HCT116 (cell line): ENCODE results near the gene SPRING1. TPM values are rescaled to one million over a fixed set of nuclear protein-coding genes. Genes with fewer than 3 reads are reported as not detected.

Experiments
- ATAC-seq: fragments of 200-7000 bp; cut with Tn5 transposase; 2 replicates; pipeline ENCODE4 v1.9.1; 2020; ENCODE audit warnings: mild to moderate bottlenecking, moderate library complexity
- BruUV-seq: library from RNA; stranded (reverse); fragments of 400-500 nt; replicated peaks from 2 replicates; lab custom pipeline; 2021; lab: Mats Ljungman, UMichigan
- CTCF ChIA-PET: fragments of 300-600 bp; sonication (Branson Sonifier 250); formaldehyde crosslinking; loops from one replicate; lab custom pipeline; 2021; ENCODE audit warnings: antibody characterized with exemption; lab: Charles Lee
- POLR2A ChIA-PET: fragments of 300-600, 350-600 bp; sonication (Branson Sonifier 250); formaldehyde crosslinking; loops from one replicate; lab custom pipeline; 2021; ENCODE audit warnings: antibody characterized with exemption; lab: Charles Lee
- RAD21 ChIA-PET, 2 experiments: fragments of 300-600 bp; sonication (Branson Sonifier 250); formaldehyde crosslinking; loops; one replicate each; lab custom pipeline; 2023; ENCODE audit warnings: low total read pairs in 2 of 2; ENCODE audit not compliant: uncharacterized antibody in 2 of 2, unreplicated experiment in 2 of 2, low non-redundant PET in 1 of 2; lab: Charles Lee
- DNase-seq: peaks from one replicate; pipeline ENCODE4 v3.0.0-alpha.2; 2010; ENCODE audit warnings: low read depth, low spot score
- H2AFZ ChIP-seq: fragments of 200-600 bp; shearing (Covaris generic), sonication (generic); 2 replicates; pipeline ENCODE4 v1.6.1; 2017; ENCODE audit warnings: low read depth, mixed run types, mixed read lengths, antibody characterized with exemption, low read length; ENCODE audit not compliant: poor library complexity, severe bottlenecking
- H3K27ac ChIP-seq: 2 replicates; pipeline ENCODE4 v1.5.1; 2012; ENCODE audit warnings: low read depth, low read length
- H3K27me3 ChIP-seq: fragments of 200-600 bp; sonication (generic); 2 replicates; pipeline ENCODE4 v1.6.1; 2016; ENCODE audit warnings: mixed run types, low read length, mixed read lengths; ENCODE audit not compliant: insufficient read depth
- H3K36me3 ChIP-seq, 2 experiments: fragments of 200-500 bp in 1 of 2; fragments of 200-600 bp in 1 of 2; sonication (Bioruptor generic) in 1 of 2; sonication (generic) in 1 of 2; 2 replicates each; pipeline versions ENCODE4 v1.5.1 to v1.6.1; 2014 to 2016; ENCODE audit warnings: low read length in 2 of 2, inconsistent platforms in 1 of 2, mixed read lengths in 1 of 2, mixed run types in 1 of 2; ENCODE audit not compliant: insufficient read depth in 2 of 2, control insufficient read depth in 1 of 2
- H3K4me1 ChIP-seq, 2 experiments: fragments of 200-600 bp in 1 of 2; sonication (generic) in 1 of 2; 2 replicates each; pipeline versions ENCODE4 v1.5.1 to v1.6.1; 2012 to 2017; ENCODE audit warnings: low read length in 2 of 2, inconsistent platforms in 1 of 2, mild to moderate bottlenecking in 1 of 2, mixed read lengths in 1 of 2, mixed run types in 1 of 2, moderate library complexity in 1 of 2; ENCODE audit not compliant: insufficient read depth in 2 of 2, control insufficient read depth in 1 of 2
- H3K4me2 ChIP-seq: fragments of 200-600 bp; sonication (generic); 2 replicates; pipeline ENCODE4 v1.6.1; 2017; ENCODE audit warnings: mixed run types, low read length, mixed read lengths
- H3K4me3 ChIP-seq, 2 experiments: fragments of 200-600 bp in 1 of 2; sonication (generic) in 1 of 2; replicated peaks in 1 of 2; 2 replicates each; pipeline ENCODE4 v1.5.1; 2011 to 2016; ENCODE audit warnings: low read length in 2 of 2, control low read depth in 1 of 2, low read depth in 1 of 2, mild to moderate bottlenecking in 1 of 2, mixed read lengths in 1 of 2, mixed run types in 1 of 2
- H3K79me2 ChIP-seq: fragments of 200-600 bp; sonication (generic); 2 replicates; pipeline ENCODE4 v1.6.1; 2017; ENCODE audit warnings: mild to moderate bottlenecking, mixed run types, low read length, moderate library complexity, mixed read lengths; ENCODE audit not compliant: insufficient read depth
- H3K9ac ChIP-seq: fragments of 200-600 bp; sonication (generic); 2 replicates; pipeline ENCODE4 v1.6.1; 2016; ENCODE audit warnings: low read length, mixed read lengths
- H3K9me2 ChIP-seq: fragments of 200-600 bp; sonication (generic), shearing (Covaris generic); 2 replicates; pipeline ENCODE4 v1.6.1; 2017; ENCODE audit warnings: mixed run types, mild to moderate bottlenecking, moderate library complexity; ENCODE audit not compliant: insufficient read depth
- H3K9me3 ChIP-seq, 2 experiments: fragments of 200-500 bp in 1 of 2; fragments of 200-600 bp in 1 of 2; sonication (Bioruptor generic) in 1 of 2; sonication (generic) in 1 of 2; 2 replicates each; pipeline ENCODE4 v1.6.1; 2014 to 2017; ENCODE audit warnings: low read length in 2 of 2, mixed read lengths in 2 of 2, inconsistent platforms in 1 of 2, low read depth in 1 of 2, mild to moderate bottlenecking in 1 of 2, mixed run types in 1 of 2, moderate library complexity in 1 of 2; ENCODE audit not compliant: control insufficient read depth in 1 of 2, insufficient read depth in 1 of 2
- H4K20me1 ChIP-seq: fragments of 200-600 bp; sonication (generic), shearing (Covaris generic); 2 replicates; pipeline ENCODE4 v1.6.1; 2017; ENCODE audit warnings: mixed run types, mild to moderate bottlenecking, moderate library complexity; ENCODE audit not compliant: insufficient read depth
- CBX3 ChIP-seq: IDR thresholded peaks from 2 replicates; pipeline ENCODE4 v1.6.1; 2012; ENCODE audit warnings: low read depth
- EZH2phosphoT487 ChIP-seq: fragments of 200-600 bp; IDR thresholded peaks from 2 replicates; pipeline ENCODE4 v1.6.1; 2018; ENCODE audit warnings: antibody characterized with exemption, borderline replicate concordance
- POLR2AphosphoS5 ChIP-seq: IDR thresholded peaks from 2 replicates; pipeline ENCODE4 v1.6.1; 2011; ENCODE audit warnings: mild to moderate bottlenecking, low read depth, low read length, moderate library complexity
- SP1 ChIP-seq: IDR thresholded peaks from 2 replicates; pipeline ENCODE4 v1.6.1; 2012; ENCODE audit warnings: low read depth
- ZFX ChIP-seq: fragments of 450-650 bp; IDR thresholded peaks from 2 replicates; pipeline ENCODE4 v1.6.1; 2017
- intact Hi-C: fragments of 100-400 bp; cut with micrococcal nuclease; formaldehyde crosslinking; loops from 2 replicates; pipeline ENCODE4 v1.10.0; 2022
- total RNA-seq: library from RNA; stranded (reverse); gene quantifications from one replicate; pipeline ENCODE4 v1.2.1, GENCODE V29; 2021; ENCODE audit not compliant: unreplicated experiment
- TF ChIP-seq, protein P1 (sequence below), 3 experiments: fragments of 200-600 bp in 1 of 3; sonication (generic) in 1 of 3; IDR thresholded peaks in 2 of 3; conservative IDR thresholded peaks in 1 of 3; 2 replicates each; pipeline ENCODE4 v1.5.1; 2012 to 2017; ENCODE audit warnings: low read depth in 2 of 3, low read length in 2 of 3, antibody characterized with exemption in 1 of 3, borderline replicate concordance in 1 of 3, control low read depth in 1 of 3, mild to moderate bottlenecking in 1 of 3, mixed read lengths in 1 of 3, mixed run types in 1 of 3, moderate library complexity in 1 of 3; ENCODE audit not compliant: insufficient read depth in 1 of 3
- TF ChIP-seq, protein P2 (sequence below): IDR thresholded peaks from 2 replicates; pipeline ENCODE4 v1.6.1; 2012

The SPRING1 gene
- total RNA-seq, 1 experiment from 2014 or later = 28.5 TPM

DNA sequence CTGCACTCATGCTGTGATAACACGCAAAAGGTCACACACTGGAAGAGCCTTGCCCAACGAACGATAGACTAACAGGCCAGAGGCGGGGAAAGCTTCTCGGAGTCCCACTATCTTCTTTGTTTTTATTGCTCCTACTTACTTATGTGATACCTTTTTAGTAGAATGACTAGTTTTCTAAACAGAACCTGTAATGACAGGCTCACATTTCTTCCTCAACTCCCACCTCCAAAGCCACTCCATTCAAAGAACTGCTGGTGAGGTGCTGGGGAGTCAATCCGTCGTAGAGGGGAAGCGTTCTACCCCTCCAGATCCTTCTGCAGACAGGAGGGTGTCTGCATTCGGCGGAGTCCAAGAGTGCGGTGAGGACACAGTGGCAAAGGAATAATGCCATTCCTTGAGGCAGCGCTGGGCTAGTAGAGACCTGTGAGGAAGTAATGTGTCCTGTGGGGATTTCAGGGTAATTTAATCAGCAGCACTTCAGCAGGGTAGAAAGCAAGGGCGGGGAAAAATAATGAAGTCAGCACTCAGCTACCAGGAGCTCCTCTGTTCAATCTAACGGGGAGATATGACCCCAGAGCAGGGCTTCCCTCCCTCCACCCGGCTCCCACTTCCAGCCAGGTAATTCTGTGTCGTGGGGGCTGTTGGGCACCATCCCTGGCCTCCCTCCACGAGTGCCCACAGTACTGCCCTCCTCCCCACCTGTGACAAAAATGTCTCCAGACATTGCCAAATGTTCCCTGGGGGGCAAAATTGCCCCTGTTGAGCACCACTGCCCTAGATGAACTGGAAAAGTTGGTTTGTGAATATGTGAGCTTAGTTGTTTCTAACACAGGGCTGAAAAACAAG is 25.2 kb downstream of the SPRING1 start:
- TF ChIP-seq CBX3 = no peak
- TF ChIP-seq EZH2phosphoT487 = no peak
- TF ChIP-seq ZFX = no peak
- TF ChIP-seq, protein P1, sequence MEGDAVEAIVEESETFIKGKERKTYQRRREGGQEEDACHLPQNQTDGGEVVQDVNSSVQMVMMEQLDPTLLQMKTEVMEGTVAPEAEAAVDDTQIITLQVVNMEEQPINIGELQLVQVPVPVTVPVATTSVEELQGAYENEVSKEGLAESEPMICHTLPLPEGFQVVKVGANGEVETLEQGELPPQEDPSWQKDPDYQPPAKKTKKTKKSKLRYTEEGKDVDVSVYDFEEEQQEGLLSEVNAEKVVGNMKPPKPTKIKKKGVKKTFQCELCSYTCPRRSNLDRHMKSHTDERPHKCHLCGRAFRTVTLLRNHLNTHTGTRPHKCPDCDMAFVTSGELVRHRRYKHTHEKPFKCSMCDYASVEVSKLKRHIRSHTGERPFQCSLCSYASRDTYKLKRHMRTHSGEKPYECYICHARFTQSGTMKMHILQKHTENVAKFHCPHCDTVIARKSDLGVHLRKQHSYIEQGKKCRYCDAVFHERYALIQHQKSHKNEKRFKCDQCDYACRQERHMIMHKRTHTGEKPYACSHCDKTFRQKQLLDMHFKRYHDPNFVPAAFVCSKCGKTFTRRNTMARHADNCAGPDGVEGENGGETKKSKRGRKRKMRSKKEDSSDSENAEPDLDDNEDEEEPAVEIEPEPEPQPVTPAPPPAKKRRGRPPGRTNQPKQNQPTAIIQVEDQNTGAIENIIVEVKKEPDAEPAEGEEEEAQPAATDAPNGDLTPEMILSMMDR (IDR thresholded peaks at IDR 0.05 in 2 of 3, conservative IDR thresholded peaks at IDR 0.05 in 1 of 3; ENCODE audit: borderline replicate concordance in 1 of 3, insufficient read depth in 1 of 3, low read depth in 2 of 3, low read length in 2 of 3) = no peak
- TF ChIP-seq, protein P2, sequence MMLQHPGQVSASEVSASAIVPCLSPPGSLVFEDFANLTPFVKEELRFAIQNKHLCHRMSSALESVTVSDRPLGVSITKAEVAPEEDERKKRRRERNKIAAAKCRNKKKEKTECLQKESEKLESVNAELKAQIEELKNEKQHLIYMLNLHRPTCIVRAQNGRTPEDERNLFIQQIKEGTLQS = no peak
- TF ChIP-seq SP1 = no peak
- no peak for TF ChIP-seq POLR2AphosphoS5
- TF ChIP-seq, all 23 proteins: peak for 0
- Histone ChIP-seq H3K27ac (no peak overlapping the region), H3K9ac (no peak overlapping the region), H4K20me1 (no peaks in the 10 kb centered on the region), H3K4me2 (no peak overlapping the region), H2AFZ (no peak overlapping the region), H3K9me2 (no peaks in the 10 kb centered on the region), H3K79me2 (no peaks in the 10 kb centered on the region), H3K4me3 (no peak overlapping the region), H3K36me3 (0 out of 4 replicates have a peak, but pooled peaks cover 0 to 2% of the 10 kb centered on the region in 2 experiments), H3K4me1 (peaks cover 0 to 12% of the 10 kb centered on the region in 2 experiments; a peak in 3 of 4 replicates), H3K9me3 (no peaks in the 10 kb centered on the region), H3K27me3 (no peaks in the 10 kb centered on the region)
- DNase-seq (no peak), ATAC-seq (no peak)
- intact Hi-C loops = no loop called here
- ChIA-PET RAD21 (no interaction called here), CTCF (no interaction called here), POLR2A (no interaction called here)
- BruUV-seq = no TSS peak
